IgD-negative memory B cell (primary cell): ENCODE data around the gene UVRAG. TPM values are rescaled to one million over a fixed set of nuclear protein-coding genes. Genes with fewer than 3 reads are reported as not detected.
A peak's percentile ranks its signal among the peaks of the same experiment; 100 is the strongest.
"Not testable (repeated sequence)": the region's sequence is repeated elsewhere in the genome, so short reads cannot be mapped to it uniquely, and the experiment has no call there.

Source experiments
- H3K27ac Mint-ChIP-seq, 3 donors: one replicate each; pipeline ENCODE4 v1.8.0; 2020 to 2022; ENCODE audit warnings: mild to moderate bottlenecking in 3 of 3, mixed read lengths in 3 of 3, moderate library complexity in 1 of 3
- H3K27me3 Mint-ChIP-seq: one replicate; pipeline ENCODE4 v1.8.0; 2021; ENCODE audit warnings: mixed read lengths
- H3K36me3 Mint-ChIP-seq: one replicate; pipeline ENCODE4 v1.8.0; 2020; ENCODE audit warnings: mild to moderate bottlenecking, mixed read lengths
- H3K4me1 Mint-ChIP-seq, 3 donors: one replicate each; pipeline ENCODE4 v1.8.0; 2020 to 2022; ENCODE audit warnings: mixed read lengths in 3 of 3, mild to moderate bottlenecking in 1 of 3
- H3K4me3 Mint-ChIP-seq, 4 donors: one replicate each; pipeline ENCODE4 v1.8.0; 2020 to 2022; ENCODE audit warnings: mild to moderate bottlenecking in 4 of 4, mixed read lengths in 4 of 4, moderate library complexity in 3 of 4
- H3K9me3 Mint-ChIP-seq, 3 donors: one replicate each; pipeline ENCODE4 v1.8.0; 2020 to 2021; ENCODE audit warnings: mixed read lengths in 3 of 3, mild to moderate bottlenecking in 1 of 3
- polyA plus RNA-seq: library from polyadenylated mRNA; unstranded; fragments of 300-500 nt; fragmentation: Illumina TruSeq; gene quantifications from one replicate; pipeline ENCODE4 v1.2.3, GENCODE V29; 2021

UVRAG gene
- polyA plus RNA-seq, 1 donor from 2014 or later = 79.9 TPM

GRCh38 chr11:75910426-75911145, 95.6 kb downstream of the UVRAG start:
- Mint-ChIP-seq H3K27ac (peak overlapping the region in 1 of 3 donors; percentile 39), H3K4me3 (no peak overlapping the region), H3K9me3 (no peaks in the 10 kb centered on the region), H3K36me3 (peaks cover 7% of the 10 kb centered on the region), H3K4me1 (peaks cover 28 to 59% (median 31%) of the 10 kb centered on the region in 3 donors), H3K27me3 (no peaks in the 10 kb centered on the region)

DNA sequence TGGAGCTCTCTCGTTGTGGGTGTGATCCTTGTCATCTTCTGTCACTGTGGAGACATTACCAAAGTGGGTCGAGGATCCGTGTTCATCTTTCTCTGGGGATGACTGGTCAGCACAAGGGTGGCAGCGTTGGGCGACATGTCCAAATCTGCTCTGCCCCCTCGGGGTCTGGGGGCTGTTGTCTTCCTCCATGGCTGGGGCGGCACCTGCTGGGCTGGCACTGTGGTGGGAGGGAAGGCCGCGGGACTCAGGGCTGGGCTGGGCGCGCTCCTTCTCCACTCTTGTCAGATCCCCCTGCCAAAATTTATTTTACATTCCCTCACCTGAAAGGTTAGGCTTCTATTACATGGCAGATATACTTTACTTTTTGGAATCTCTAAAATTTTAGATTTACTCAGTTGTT, 96.4 kb downstream of the UVRAG start:
- H3K27me3 Mint-ChIP-seq = no peaks in the 10 kb centered on the region
- H3K4me3 Mint-ChIP-seq = no peak overlapping the region
- peaks cover 9% of the 10 kb centered on the region for H3K36me3 Mint-ChIP-seq
- no peaks in the 10 kb centered on the region for H3K9me3 Mint-ChIP-seq
- no peak overlapping the region for H3K27ac Mint-ChIP-seq
- H3K4me1 Mint-ChIP-seq = peaks cover 27 to 61% (median 32%) of the 10 kb centered on the region in 3 donors

- H3K4me3 Mint-ChIP-seq = no peak overlapping the region
- no peaks in the 10 kb centered on the region for H3K27me3 Mint-ChIP-seq
- H3K9me3 Mint-ChIP-seq = no peaks in the 10 kb centered on the region
- peaks cover 23 to 55% (median 33%) of the 10 kb centered on the region in 3 donors for H3K4me1 Mint-ChIP-seq
- H3K36me3 Mint-ChIP-seq = peaks cover 15% of the 10 kb centered on the region
- H3K27ac Mint-ChIP-seq = peak overlapping the region in 1 of 3 donors; percentile 59
Observed at GRCh38 chr11:75913984-75914383, 99.0 kb downstream of the UVRAG start.

GRCh38 chr11:75916882-75917281, 101.9 kb downstream of the UVRAG start:
- Mint-ChIP-seq H3K36me3 (peaks cover 23% of the 10 kb centered on the region), H3K4me3 (no peak overlapping the region), H3K27me3 (no peaks in the 10 kb centered on the region), H3K9me3 (peaks cover 0 to 2% (median 0%) of the 10 kb centered on the region in 3 donors), H3K27ac (peak overlapping the region in 1 of 3 donors; percentile 16), H3K4me1 (peaks cover 41 to 72% (median 46%) of the 10 kb centered on the region in 3 donors)

- peaks cover 0 to 2% (median 0%) of the 10 kb centered on the region in 3 donors for H3K9me3 Mint-ChIP-seq
- peaks cover 17% of the 10 kb centered on the region for H3K36me3 Mint-ChIP-seq
- H3K4me1 Mint-ChIP-seq = peaks cover 41 to 62% (median 47%) of the 10 kb centered on the region in 3 donors
Observed at GRCh38 chr11:75918331-75918730, 103.3 kb downstream of the UVRAG start.

DNA sequence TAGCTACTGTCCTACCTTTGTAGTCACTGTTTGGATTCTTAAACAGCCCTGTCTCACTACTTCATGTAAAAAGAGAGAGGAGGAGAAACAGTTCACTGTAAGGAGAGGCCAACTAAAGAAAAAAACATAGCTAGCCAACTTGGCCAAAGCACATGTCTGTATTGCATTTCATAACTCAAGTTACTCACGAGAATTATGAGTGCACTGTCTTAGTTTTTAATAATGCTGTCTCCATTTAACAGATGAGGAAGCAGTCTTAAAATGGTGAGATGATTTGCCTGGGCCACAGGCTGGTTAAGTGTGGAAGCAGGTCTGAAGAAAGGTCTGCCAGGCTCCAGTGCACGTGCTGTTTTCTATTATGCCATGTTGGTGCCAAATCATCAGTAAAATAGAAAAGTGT, 104.5 kb downstream of the UVRAG start:
- H3K4me3 Mint-ChIP-seq = peak overlapping the region in 1 of 4 donors; percentile 54
- peaks cover 40 to 63% (median 43%) of the 10 kb centered on the region in 3 donors for H3K4me1 Mint-ChIP-seq
- peak overlapping the region in 2 of 3 donors; percentile 9 to 71 for H3K27ac Mint-ChIP-seq

More at GRCh38 chr11:75918331-75918730, 103.3 kb downstream of the UVRAG start:
- Mint-ChIP-seq H3K27me3 (no peaks in the 10 kb centered on the region), H3K4me3 (no peak overlapping the region), H3K27ac (peak overlapping the region in 1 of 3 donors; percentile 71)

DNA sequence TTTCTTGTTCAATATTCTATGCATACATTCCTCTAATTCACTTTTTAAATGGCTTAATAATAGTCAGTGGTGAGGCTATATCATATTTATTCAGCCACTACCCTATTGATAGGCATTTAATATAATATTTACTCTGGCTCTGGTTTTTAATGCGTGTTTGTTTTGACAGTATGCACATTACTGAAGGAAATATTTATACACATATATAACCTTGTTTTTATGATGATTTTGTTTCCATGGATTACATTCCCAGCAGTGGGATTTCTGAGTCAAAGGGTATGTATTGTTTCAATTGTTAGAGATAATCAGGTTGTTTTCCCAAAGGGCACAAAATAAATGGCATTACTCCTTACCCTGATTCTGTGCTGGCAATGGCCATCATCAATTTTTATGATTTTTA, 105.8 kb downstream of the UVRAG start:
- Mint-ChIP-seq H3K4me3 (peak overlapping the region in 1 of 4 donors; percentile 57), H3K36me3 (peaks cover 20% of the 10 kb centered on the region), H3K27me3 (no peaks in the 10 kb centered on the region)

More for the DNA sequence above, 104.5 kb downstream of the UVRAG start:
- H3K9me3 Mint-ChIP-seq = peaks cover 0 to 2% (median 0%) of the 10 kb centered on the region in 3 donors
- H3K36me3 Mint-ChIP-seq = peaks cover 19% of the 10 kb centered on the region
- H3K27me3 Mint-ChIP-seq = no peaks in the 10 kb centered on the region

GRCh38 chr11:75921808-75922207, 106.8 kb downstream of the UVRAG start:
- peaks cover 0 to 2% (median 0%) of the 10 kb centered on the region in 3 donors for H3K9me3 Mint-ChIP-seq
- H3K4me1 Mint-ChIP-seq = peaks cover 40 to 69% (median 51%) of the 10 kb centered on the region in 3 donors
- peaks cover 17% of the 10 kb centered on the region for H3K36me3 Mint-ChIP-seq
- peak overlapping the region in 1 of 3 donors; percentile 12 for H3K27ac Mint-ChIP-seq
- peak overlapping the region in 2 of 4 donors; percentile 27 to 29 for H3K4me3 Mint-ChIP-seq
- no peaks in the 10 kb centered on the region for H3K27me3 Mint-ChIP-seq

More for the DNA sequence above, 105.8 kb downstream of the UVRAG start:
- Mint-ChIP-seq H3K9me3 (peaks cover 0 to 2% (median 0%) of the 10 kb centered on the region in 3 donors), H3K27ac (peak overlapping the region in 1 of 3 donors; percentile 36), H3K4me1 (peaks cover 42 to 66% (median 48%) of the 10 kb centered on the region in 3 donors)

DNA sequence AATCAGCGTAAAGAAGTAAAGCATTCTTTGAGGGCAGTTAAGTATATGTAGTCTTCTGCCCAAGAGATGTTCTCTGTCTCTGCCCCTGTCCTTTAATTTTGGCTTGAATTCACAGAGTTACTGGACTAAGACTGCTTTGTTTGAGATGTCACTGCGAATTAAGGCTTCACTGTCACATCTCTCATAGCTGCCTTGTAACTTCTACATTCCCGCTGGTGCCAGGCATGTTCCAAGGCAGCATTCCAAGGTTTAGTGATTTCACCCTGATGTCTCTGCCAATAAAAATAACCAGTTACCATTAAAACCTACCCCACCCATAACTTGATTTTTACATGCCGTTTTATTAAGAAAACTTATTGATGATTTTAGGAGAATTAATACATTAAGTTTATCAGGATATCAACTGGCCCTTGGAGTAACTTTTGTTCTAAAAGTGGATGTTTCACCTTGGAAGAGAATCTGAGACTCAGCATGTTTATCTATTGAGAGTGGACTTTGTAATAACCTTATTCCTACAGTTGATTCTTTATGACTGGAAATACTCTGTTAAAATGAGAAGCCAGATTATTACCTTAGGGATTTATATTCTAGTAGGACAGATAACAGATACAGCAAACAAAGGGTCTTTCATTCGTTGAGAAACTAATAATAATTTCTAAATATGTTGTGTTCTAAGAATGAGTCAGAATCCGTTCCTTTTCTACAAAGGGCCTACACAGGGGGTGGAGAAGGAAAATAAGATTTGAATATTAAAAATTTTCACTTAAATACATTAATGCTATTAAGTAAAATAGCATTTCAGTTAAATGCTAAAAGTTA, 110.2 kb downstream of the UVRAG start:
- Mint-ChIP-seq H3K27ac (no peak overlapping the region), H3K27me3 (no peaks in the 10 kb centered on the region), H3K4me3 (no peak overlapping the region), H3K36me3 (peaks cover 13% of the 10 kb centered on the region), H3K9me3 (no peaks in the 10 kb centered on the region), H3K4me1 (peaks cover 26 to 53% (median 31%) of the 10 kb centered on the region in 3 donors)

DNA sequence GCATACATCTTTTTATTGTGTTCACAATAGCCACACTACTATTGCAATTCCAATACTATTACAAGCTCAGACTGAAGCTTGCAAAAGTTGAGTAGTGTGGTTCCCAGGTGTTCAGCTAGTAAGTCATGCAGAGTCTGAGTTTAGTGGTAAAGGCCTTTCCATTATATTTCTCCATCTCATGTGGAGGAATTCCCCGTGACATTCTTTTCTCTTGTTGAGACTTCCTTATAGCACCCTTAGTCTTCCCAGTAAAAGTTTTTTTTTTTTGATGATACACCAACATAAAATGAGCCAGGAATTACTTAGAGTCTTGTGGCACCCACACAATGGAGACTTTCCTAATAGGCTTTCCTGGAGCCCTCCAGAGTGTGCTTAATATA, 110.8 kb downstream of the UVRAG start:
- Mint-ChIP-seq H3K4me3 (no peak overlapping the region), H3K36me3 (peaks cover 14% of the 10 kb centered on the region), H3K27ac (peak overlapping the region in 1 of 3 donors; percentile 56), H3K9me3 (no peaks in the 10 kb centered on the region), H3K27me3 (no peaks in the 10 kb centered on the region), H3K4me1 (peaks cover 25 to 52% (median 31%) of the 10 kb centered on the region in 3 donors)

GRCh38 chr11:75929706-75930105, 114.7 kb downstream of the UVRAG start:
- Mint-ChIP-seq H3K27ac (no peak overlapping the region), H3K4me1 (peaks cover 20 to 51% (median 32%) of the 10 kb centered on the region in 3 donors), H3K9me3 (no peaks in the 10 kb centered on the region), H3K4me3 (no peak overlapping the region), H3K36me3 (peaks cover 15% of the 10 kb centered on the region), H3K27me3 (no peaks in the 10 kb centered on the region)

DNA sequence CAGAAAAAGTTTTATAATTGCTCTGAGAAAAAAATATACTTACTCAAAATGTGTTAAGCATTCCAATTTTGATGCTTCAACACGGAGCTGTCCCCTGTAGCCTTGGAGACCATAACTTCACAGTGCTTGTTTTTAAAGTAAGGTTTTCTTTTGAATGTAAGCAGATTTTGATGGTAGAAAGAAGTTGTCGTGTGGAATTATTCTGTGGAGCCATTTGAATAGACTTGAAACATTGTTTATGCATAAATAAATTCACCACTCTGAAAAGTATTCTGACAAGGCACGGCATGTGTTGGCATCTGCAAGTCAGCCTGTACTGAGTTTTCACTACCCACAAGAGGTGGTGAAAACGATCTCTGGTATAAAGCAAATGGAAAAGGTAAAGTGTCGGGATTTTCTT, 115.5 kb downstream of the UVRAG start:
- Mint-ChIP-seq H3K27me3 (no peaks in the 10 kb centered on the region), H3K36me3 (peaks cover 15% of the 10 kb centered on the region), H3K4me1 (peaks cover 20 to 52% (median 29%) of the 10 kb centered on the region in 3 donors), H3K9me3 (no peaks in the 10 kb centered on the region), H3K27ac (no peak overlapping the region), H3K4me3 (peak overlapping the region in 1 of 4 donors; percentile 32)

- peaks cover 20 to 54% (median 28%) of the 10 kb centered on the region in 3 donors for H3K4me1 Mint-ChIP-seq
- H3K9me3 Mint-ChIP-seq = no peaks in the 10 kb centered on the region
- no peak overlapping the region for H3K4me3 Mint-ChIP-seq
- H3K36me3 Mint-ChIP-seq = peaks cover 15% of the 10 kb centered on the region
- no peaks in the 10 kb centered on the region for H3K27me3 Mint-ChIP-seq
- peak overlapping the region in 1 of 3 donors; percentile 25 for H3K27ac Mint-ChIP-seq
Observed at GRCh38 chr11:75931124-75931523, 116.1 kb downstream of the UVRAG start.

DNA sequence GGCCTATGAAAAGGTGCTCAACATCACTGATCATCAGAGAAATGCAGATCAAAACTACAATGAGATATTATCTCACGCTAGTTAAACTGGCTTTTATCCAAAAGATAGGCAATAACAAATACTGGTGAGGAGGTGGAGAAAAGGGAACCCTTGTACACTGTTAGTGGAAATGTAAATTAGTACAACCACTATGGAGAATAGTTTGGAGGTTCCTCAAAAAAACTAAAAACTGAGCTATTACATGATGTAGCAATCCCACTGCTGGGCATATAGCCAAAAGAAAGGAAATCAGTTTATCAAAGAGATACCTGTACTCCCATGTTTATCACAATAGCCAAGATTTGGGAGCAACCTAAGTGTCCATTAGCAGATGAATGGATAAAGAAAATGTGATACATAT, 118.7 kb downstream of the UVRAG start:
- not testable (repeated sequence) for H3K9me3 Mint-ChIP-seq, H3K4me3 Mint-ChIP-seq, H3K27me3 Mint-ChIP-seq, H3K36me3 Mint-ChIP-seq
- H3K4me1 Mint-ChIP-seq = peaks cover 15 to 45% (median 22%) of the 10 kb centered on the region in 3 donors
- peak overlapping the region in 1 of 3 donors; percentile 90 for H3K27ac Mint-ChIP-seq

DNA sequence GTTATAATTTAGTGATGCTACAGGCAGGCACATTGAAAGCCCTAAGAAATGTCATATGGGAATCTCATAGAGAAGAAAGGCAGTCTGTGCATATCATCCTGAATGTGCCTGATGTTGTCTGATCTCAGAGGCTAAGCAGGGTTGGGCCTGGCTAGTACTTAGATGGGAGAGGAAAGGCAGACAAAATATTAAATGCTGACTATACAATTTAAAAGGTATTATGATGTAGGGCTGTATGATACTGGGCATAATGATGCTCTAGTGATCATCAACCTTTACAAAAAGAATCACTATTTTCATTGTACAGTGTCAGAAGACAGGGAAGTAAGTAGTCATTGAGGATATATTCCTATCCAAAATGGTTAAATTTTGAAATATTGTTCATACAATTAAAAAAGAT, 119.8 kb downstream of the UVRAG start:
- H3K9me3 Mint-ChIP-seq = no peaks in the 10 kb centered on the region
- no peak overlapping the region for H3K4me3 Mint-ChIP-seq
- no peaks in the 10 kb centered on the region for H3K27me3 Mint-ChIP-seq
- peaks cover 15 to 45% (median 20%) of the 10 kb centered on the region in 3 donors for H3K4me1 Mint-ChIP-seq
- no peak overlapping the region for H3K27ac Mint-ChIP-seq
- peaks cover 8% of the 10 kb centered on the region for H3K36me3 Mint-ChIP-seq
